Naive thymus-derived CD8-positive, alpha-beta T cell (primary cell): ENCODE data around the gene MACF1. TPM values are rescaled to one million over a fixed set of nuclear protein-coding genes. Genes with fewer than 3 reads are reported as not detected.
A peak's percentile ranks its signal among the peaks of the same experiment; 100 is the strongest.

Experiments used
- ATAC-seq, 2 donors: fragments of 150-1000 bp; cut with Tn5 transposase in 1 of 2; sonication (Bioruptor Pico), chemical (Tn5 transposase) in 1 of 2; 1 replicate in 1 of 2; 2 replicates in 1 of 2; pipeline ENCODE4 v1.10.0; 2021; ENCODE audit warnings: mild to moderate bottlenecking in 2 of 2, moderate library complexity in 2 of 2
- POLR2A ChIA-PET: fragments of 350-600 bp; sonication (Branson Sonifier 250); formaldehyde crosslinking; loops from one replicate; lab custom pipeline; 2021; ENCODE audit warnings: antibody characterized with exemption; lab: Charles Lee
- DNase-seq, 10 donors: peaks; one replicate each; pipeline versions ENCODE4 v3.0.0 to v3.0.0-alpha.2; 2020 to 2022
- H3K27ac Mint-ChIP-seq, 10 donors: one replicate each; pipeline ENCODE4 v1.8.0; 2020 to 2022; ENCODE audit warnings: mild to moderate bottlenecking in 10 of 10, mixed read lengths in 10 of 10, moderate library complexity in 4 of 10, inconsistent platforms in 1 of 10
- H3K27me3 Mint-ChIP-seq, 5 donors: one replicate each; pipeline ENCODE4 v1.8.0; 2021 to 2022; ENCODE audit warnings: mixed read lengths in 5 of 5
- H3K36me3 Mint-ChIP-seq, 3 donors: one replicate each; pipeline ENCODE4 v1.8.0; 2020 to 2022; ENCODE audit warnings: mixed read lengths in 3 of 3, mild to moderate bottlenecking in 2 of 3, inconsistent platforms in 1 of 3
- H3K4me1 Mint-ChIP-seq, 4 donors: one replicate each; pipeline ENCODE4 v1.8.0; 2021 to 2022; ENCODE audit warnings: mixed read lengths in 4 of 4
- H3K4me3 Mint-ChIP-seq, 10 donors: one replicate each; pipeline ENCODE4 v1.8.0; 2020 to 2022; ENCODE audit warnings: mild to moderate bottlenecking in 10 of 10, mixed read lengths in 10 of 10, moderate library complexity in 6 of 10, inconsistent platforms in 1 of 10
- H3K9me3 Mint-ChIP-seq, 9 donors: one replicate each; pipeline ENCODE4 v1.8.0; 2020 to 2022; ENCODE audit warnings: mixed read lengths in 9 of 9, mild to moderate bottlenecking in 3 of 9, inconsistent platforms in 1 of 9, moderate library complexity in 1 of 9
- polyA plus RNA-seq, 3 donors: library from polyadenylated mRNA; unstranded; fragments of 300-500 nt; fragmentation: Illumina TruSeq; gene quantifications; one replicate each; pipeline ENCODE4 v1.2.3, GENCODE V29; 2021
- total RNA-seq, 8 experiments: library from RNA in 2 of 8; stranded (reverse) in 2 of 8; gene quantifications; one replicate each; pipeline ENCODE4 v1.2.3 and lab custom pipeline; 2021 to 2026

Gene MACF1
- total and polyA plus RNA-seq, 5 experiments from 2014 or later = 13.4 to 222 (median 60.8) TPM

GRCh38 chr1:39224295-39224829 lies 19.9 kb downstream of the MACF1 start:
- peak overlapping the region in 2 of 10 donors; percentile 3 to 43 for H3K4me3 Mint-ChIP-seq
- H3K36me3 Mint-ChIP-seq = peaks cover 6 to 42% (median 21%) of the 10 kb centered on the region in 3 donors
- POLR2A ChIA-PET = no interaction called here

GRCh38 chr1:39226836-39227235 lies 22.3 kb downstream of the MACF1 start:
- ATAC-seq = no peak
- H3K9me3 Mint-ChIP-seq = peaks cover 0 to 4% (median 0%) of the 10 kb centered on the region in 9 donors
- peak overlapping the region in 3 of 10 donors; percentile 20 to 89 (median 56) for H3K27ac Mint-ChIP-seq
- no peak overlapping the region for H3K4me3 Mint-ChIP-seq
- POLR2A ChIA-PET = interaction anchor here (0.6 kb wide), 1 partner anchor 9 kb away, joined by 3 read pairs; no protein-coding TSS in a partner anchor
- H3K4me1 Mint-ChIP-seq = peaks cover 40 to 87% (median 74%) of the 10 kb centered on the region in 4 donors
- no peak for DNase-seq
- peaks cover 6 to 42% (median 14%) of the 10 kb centered on the region in 3 donors for H3K36me3 Mint-ChIP-seq
- H3K27me3 Mint-ChIP-seq = no peaks in the 10 kb centered on the region

More at GRCh38 chr1:39224295-39224829, 19.9 kb downstream of the MACF1 start:
- H3K27me3 Mint-ChIP-seq = no peaks in the 10 kb centered on the region
- DNase-seq = no peak
- peaks cover 0 to 4% (median 0%) of the 10 kb centered on the region in 9 donors for H3K9me3 Mint-ChIP-seq
- peaks cover 34 to 85% (median 72%) of the 10 kb centered on the region in 4 donors for H3K4me1 Mint-ChIP-seq
- H3K27ac Mint-ChIP-seq = peak overlapping the region in 9 of 10 donors; percentile 6 to 78 (median 35)
- ATAC-seq = no peak

GRCh38 chr1:39228252-39228651 lies 23.8 kb downstream of the MACF1 start:
- Mint-ChIP-seq H3K27me3 (no peaks in the 10 kb centered on the region), H3K4me3 (peak overlapping the region in 1 of 10 donors; percentile 30), H3K36me3 (peaks cover 5 to 42% (median 12%) of the 10 kb centered on the region in 3 donors), H3K4me1 (peaks cover 35 to 80% (median 71%) of the 10 kb centered on the region in 4 donors), H3K9me3 (no peaks in the 10 kb centered on the region), H3K27ac (peak overlapping the region in 5 of 10 donors; percentile 53 to 89 (median 58))
- DNase-seq (no peak), ATAC-seq (no peak)
- POLR2A ChIA-PET = interaction anchor here (0.6 kb wide), 1 partner anchor 20 kb away, joined by 5 read pairs; no protein-coding TSS in a partner anchor

GRCh38 chr1:39229504-39229903 lies 25.0 kb downstream of the MACF1 start:
- ATAC-seq = no peak

GRCh38 chr1:39230261-39231190 lies 26.0 kb downstream of the MACF1 start:
- peaks cover 5 to 40% (median 15%) of the 10 kb centered on the region in 3 donors for H3K36me3 Mint-ChIP-seq
- POLR2A ChIA-PET = interaction anchor here (0.7 to 1.2 kb wide), 3 partner anchors 10 to 24 kb away, joined by 3 to 4 read pairs (median 3); no protein-coding TSS in a partner anchor
- no peaks in the 10 kb centered on the region for H3K27me3 Mint-ChIP-seq
- peak overlapping the region; percentile 67 to 91 (median 88) for H3K27ac Mint-ChIP-seq
- peak; percentile 71 to 86 for ATAC-seq
- H3K4me3 Mint-ChIP-seq = peak overlapping the region; percentile 16 to 71 (median 58)
- H3K4me1 Mint-ChIP-seq = peaks cover 28 to 67% (median 58%) of the 10 kb centered on the region in 4 donors
- DNase-seq = peak in 2 of 10 donors; percentile 17 to 27
- no peaks in the 10 kb centered on the region for H3K9me3 Mint-ChIP-seq

More at GRCh38 chr1:39229504-39229903, 25.0 kb downstream of the MACF1 start:
- POLR2A ChIA-PET = interaction anchor here (1.1 kb wide), 1 partner anchor 23 kb away, joined by 3 read pairs; no protein-coding TSS in a partner anchor
- H3K27me3 Mint-ChIP-seq = no peaks in the 10 kb centered on the region
- no peak for DNase-seq
- H3K9me3 Mint-ChIP-seq = no peaks in the 10 kb centered on the region
- H3K4me3 Mint-ChIP-seq = peak overlapping the region in 4 of 10 donors; percentile 20 to 63 (median 52)
- H3K4me1 Mint-ChIP-seq = peaks cover 28 to 71% (median 61%) of the 10 kb centered on the region in 4 donors
- H3K36me3 Mint-ChIP-seq = peaks cover 5 to 36% (median 11%) of the 10 kb centered on the region in 3 donors
- peak overlapping the region in 9 of 10 donors; percentile 35 to 91 (median 73) for H3K27ac Mint-ChIP-seq

GRCh38 chr1:39236971-39237370 lies 32.5 kb downstream of the MACF1 start:
- no peak for ATAC-seq
- H3K27me3 Mint-ChIP-seq = no peaks in the 10 kb centered on the region
- no peak for DNase-seq
- POLR2A ChIA-PET = interaction anchor here (1.2 kb wide), 1 partner anchor 44 kb away, joined by 6 read pairs; no protein-coding TSS in a partner anchor
- H3K27ac Mint-ChIP-seq = peak overlapping the region; percentile 33 to 95 (median 58)
- H3K4me1 Mint-ChIP-seq = peaks cover 27 to 59% (median 46%) of the 10 kb centered on the region in 4 donors
- no peaks in the 10 kb centered on the region for H3K9me3 Mint-ChIP-seq
- peak overlapping the region in 1 of 10 donors; percentile 49 for H3K4me3 Mint-ChIP-seq
- H3K36me3 Mint-ChIP-seq = peaks cover 5 to 65% (median 21%) of the 10 kb centered on the region in 3 donors

GRCh38 chr1:39238476-39238875 lies 34.0 kb downstream of the MACF1 start:
- POLR2A ChIA-PET = interaction anchor here (0.6 to 1.1 kb wide), 2 partner anchors 32 to 47 kb away, joined by 3 to 6 read pairs; no protein-coding TSS in a partner anchor
- ATAC-seq (no peak), DNase-seq (no peak)
- no peaks in the 10 kb centered on the region for H3K9me3 Mint-ChIP-seq
- H3K27ac Mint-ChIP-seq = peak overlapping the region in 8 of 10 donors; percentile 35 to 90 (median 76)
- peaks cover 0 to 65% (median 15%) of the 10 kb centered on the region in 3 donors for H3K36me3 Mint-ChIP-seq
- H3K4me3 Mint-ChIP-seq = peak overlapping the region in 1 of 10 donors; percentile 41
- H3K27me3 Mint-ChIP-seq = no peaks in the 10 kb centered on the region
- peaks cover 24 to 58% (median 43%) of the 10 kb centered on the region in 4 donors for H3K4me1 Mint-ChIP-seq

GRCh38 chr1:39239968-39240367 lies 35.5 kb downstream of the MACF1 start:
- H3K4me3 Mint-ChIP-seq = no peak overlapping the region
- POLR2A ChIA-PET = no interaction called here
- H3K4me1 Mint-ChIP-seq = peaks cover 24 to 61% (median 46%) of the 10 kb centered on the region in 4 donors
- no peaks in the 10 kb centered on the region for H3K27me3 Mint-ChIP-seq
- H3K27ac Mint-ChIP-seq = peak overlapping the region in 9 of 10 donors; percentile 5 to 82 (median 59)
- peaks cover 0 to 68% (median 14%) of the 10 kb centered on the region in 3 donors for H3K36me3 Mint-ChIP-seq
- H3K9me3 Mint-ChIP-seq = no peaks in the 10 kb centered on the region
- no peak for ATAC-seq
- no peak for DNase-seq

- no peak for DNase-seq
- H3K4me3 Mint-ChIP-seq = no peak overlapping the region
- peaks cover 21 to 47% (median 36%) of the 10 kb centered on the region in 4 donors for H3K4me1 Mint-ChIP-seq
- no peak for ATAC-seq
- POLR2A ChIA-PET = interaction anchor here (0.5 kb wide), 1 partner anchor 259 kb away, joined by 4 read pairs; no protein-coding TSS in a partner anchor
- H3K9me3 Mint-ChIP-seq = peaks cover 0 to 1% (median 0%) of the 10 kb centered on the region in 9 donors
- H3K36me3 Mint-ChIP-seq = peaks cover 0 to 55% (median 5%) of the 10 kb centered on the region in 3 donors
- H3K27ac Mint-ChIP-seq = peak overlapping the region in 6 of 10 donors; percentile 25 to 69 (median 47)
- no peaks in the 10 kb centered on the region for H3K27me3 Mint-ChIP-seq
Measured at GRCh38 chr1:39243302-39243701, 38.8 kb downstream of the MACF1 start.

- POLR2A ChIA-PET = no interaction called here
- Mint-ChIP-seq H3K27ac (peak overlapping the region in 5 of 10 donors; percentile 17 to 74 (median 47)), H3K4me1 (peaks cover 15 to 29% (median 26%) of the 10 kb centered on the region in 4 donors), H3K9me3 (peaks cover 0 to 1% (median 0%) of the 10 kb centered on the region in 9 donors), H3K27me3 (no peaks in the 10 kb centered on the region), H3K36me3 (peaks cover 0 to 54% (median 8%) of the 10 kb centered on the region in 3 donors), H3K4me3 (no peak overlapping the region)
- ATAC-seq = no peak
- DNase-seq = no peak
Measured at GRCh38 chr1:39250460-39251240, 46.2 kb downstream of the MACF1 start.

- POLR2A ChIA-PET = interaction anchor here (0.5 to 4.5 kb wide), 3 partner anchors 40 to 63 kb away, joined by 3 to 58 read pairs (median 20); no protein-coding TSS in a partner anchor
- Mint-ChIP-seq H3K4me3 (no peak overlapping the region), H3K9me3 (no peaks in the 10 kb centered on the region), H3K27ac (no peak overlapping the region), H3K4me1 (peaks cover 7 to 24% (median 18%) of the 10 kb centered on the region in 4 donors), H3K36me3 (peaks cover 0 to 44% (median 13%) of the 10 kb centered on the region in 3 donors), H3K27me3 (no peaks in the 10 kb centered on the region)
- ATAC-seq = no peak
- no peak for DNase-seq
Measured at GRCh38 chr1:39255222-39255621, 50.7 kb downstream of the MACF1 start.
